Upper lobe of right lung (tissue), 1 donor: ENCODE data around the gene CTU1. TPM values are rescaled to one million over a fixed set of nuclear protein-coding genes. Genes with fewer than 3 reads are reported as not detected.

Source experiments
- ATAC-seq: fragments of 200-7000 bp; cut with Tn5 transposase; one replicate; pipeline ENCODE4 v1.9.1; 2020; ENCODE audit warnings: mild to moderate bottlenecking, moderate library complexity
- DNase-seq: peaks from one replicate; pipeline ENCODE4 v3.0.0-alpha.2; 2020
- H3K27ac ChIP-seq: fragments of 200-600 bp; one replicate; pipeline ENCODE4 v1.8.0; 2022
- H3K27me3 ChIP-seq: fragments of 200-600 bp; one replicate; pipeline ENCODE4 v1.8.0; 2022; ENCODE audit warnings: mild to moderate bottlenecking
- H3K36me3 ChIP-seq: fragments of 200-600 bp; one replicate; pipeline ENCODE4 v1.8.0; 2022
- H3K4me1 ChIP-seq: fragments of 200-600 bp; one replicate; pipeline ENCODE4 v1.8.0; 2022
- H3K4me3 ChIP-seq: fragments of 200-600 bp; one replicate; pipeline ENCODE4 v1.8.0; 2022; ENCODE audit warnings: mild to moderate bottlenecking
- H3K9me3 ChIP-seq: fragments of 200-600 bp; one replicate; pipeline ENCODE4 v1.8.0; 2022
- intact Hi-C: fragments of 100-400 bp; cut with DNase I; formaldehyde crosslinking; loops from one replicate; pipeline ENCODE4 v1.11.0; 2022
- total RNA-seq: library from RNA; stranded (reverse); fragmentation: NEBNext Ultra II Directional; extraction: Animal tissue kit (Norgen Biotek cat#: 25700); gene quantifications from one replicate; pipeline ENCODE4 v1.2.1, GENCODE V29; 2021
- TF ChIP-seq, protein P1 (sequence below): fragments of 200-600 bp; IDR thresholded peaks from one replicate; pipeline ENCODE4 v1.8.0; 2022; ENCODE audit warnings: antibody characterized with exemption
- donor health status: DM: no; HTN: yes; CAD: no; lungs with severe emphysema.

CTU1 gene
- total RNA-seq, 1 donor from 2014 or later = 8.5 TPM

DNA sequence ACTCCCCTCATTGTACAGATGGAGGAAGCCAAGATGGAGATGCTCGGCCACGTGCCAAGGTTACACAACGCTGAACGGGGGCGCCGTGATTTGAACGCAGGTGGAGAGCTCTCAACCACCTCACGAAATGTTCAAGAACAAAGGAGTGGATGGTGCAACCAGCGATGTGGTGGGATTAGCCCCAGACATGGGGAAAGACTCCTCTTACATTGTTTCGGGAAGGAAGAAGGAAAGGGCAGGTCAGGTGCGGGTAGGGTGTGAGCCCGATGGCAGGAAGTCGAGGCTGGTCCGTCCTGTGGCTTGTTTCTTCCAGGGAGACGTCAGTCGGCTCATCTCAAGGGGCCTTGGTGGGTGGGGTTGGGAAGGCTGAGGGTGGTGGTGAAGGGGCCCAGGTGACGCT lies 18.4 kb downstream of the CTU1 start:
- H3K9me3 ChIP-seq = no peaks in the 10 kb centered on the region
- H3K27me3 ChIP-seq = no peaks in the 10 kb centered on the region
- peak; percentile 56 for ATAC-seq
- H3K36me3 ChIP-seq = no peaks in the 10 kb centered on the region
- TF ChIP-seq, protein P1, sequence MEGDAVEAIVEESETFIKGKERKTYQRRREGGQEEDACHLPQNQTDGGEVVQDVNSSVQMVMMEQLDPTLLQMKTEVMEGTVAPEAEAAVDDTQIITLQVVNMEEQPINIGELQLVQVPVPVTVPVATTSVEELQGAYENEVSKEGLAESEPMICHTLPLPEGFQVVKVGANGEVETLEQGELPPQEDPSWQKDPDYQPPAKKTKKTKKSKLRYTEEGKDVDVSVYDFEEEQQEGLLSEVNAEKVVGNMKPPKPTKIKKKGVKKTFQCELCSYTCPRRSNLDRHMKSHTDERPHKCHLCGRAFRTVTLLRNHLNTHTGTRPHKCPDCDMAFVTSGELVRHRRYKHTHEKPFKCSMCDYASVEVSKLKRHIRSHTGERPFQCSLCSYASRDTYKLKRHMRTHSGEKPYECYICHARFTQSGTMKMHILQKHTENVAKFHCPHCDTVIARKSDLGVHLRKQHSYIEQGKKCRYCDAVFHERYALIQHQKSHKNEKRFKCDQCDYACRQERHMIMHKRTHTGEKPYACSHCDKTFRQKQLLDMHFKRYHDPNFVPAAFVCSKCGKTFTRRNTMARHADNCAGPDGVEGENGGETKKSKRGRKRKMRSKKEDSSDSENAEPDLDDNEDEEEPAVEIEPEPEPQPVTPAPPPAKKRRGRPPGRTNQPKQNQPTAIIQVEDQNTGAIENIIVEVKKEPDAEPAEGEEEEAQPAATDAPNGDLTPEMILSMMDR = no peak
- H3K27ac ChIP-seq = no peak overlapping the region
- no peak overlapping the region for H3K4me3 ChIP-seq
- intact Hi-C loops = no loop called here
- DNase-seq = peak; percentile 84
- H3K4me1 ChIP-seq = no peaks in the 10 kb centered on the region

DNA sequence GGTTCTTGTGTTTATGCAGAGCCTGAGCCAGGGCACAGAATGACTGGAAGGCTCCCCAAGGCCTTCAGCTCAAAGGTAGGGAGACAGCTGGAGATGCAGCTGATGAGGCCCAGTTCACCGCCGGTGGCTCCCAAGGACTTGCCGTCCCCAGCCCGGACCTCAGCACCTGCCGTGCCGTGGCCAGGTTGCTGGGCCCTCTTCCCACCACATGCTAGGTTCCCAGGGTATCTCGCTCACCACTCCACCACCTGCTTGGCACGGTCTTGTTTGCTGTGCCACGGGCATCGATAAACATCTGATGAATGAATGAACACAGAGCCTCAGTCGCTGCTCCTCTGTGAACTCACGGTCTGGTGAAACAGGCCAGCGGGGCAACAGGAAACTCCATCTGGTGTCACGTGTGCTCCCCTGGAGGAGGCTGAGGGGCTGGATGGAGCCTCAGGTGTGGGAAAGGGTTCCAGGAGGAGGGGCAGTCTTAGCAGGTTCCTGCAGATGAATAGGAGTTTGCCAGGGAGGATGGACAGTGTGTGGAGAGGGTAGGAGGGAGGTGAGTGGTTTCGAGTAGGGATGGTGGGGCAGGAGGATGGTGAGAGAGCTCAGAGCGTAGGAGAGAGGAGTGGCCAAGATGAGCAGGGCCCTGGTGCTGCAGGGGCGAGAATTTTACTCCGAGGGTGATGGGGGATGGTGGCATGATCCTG lies 21.9 kb downstream of the CTU1 start:
- H3K36me3 ChIP-seq = no peaks in the 10 kb centered on the region
- no peak overlapping the region for H3K4me3 ChIP-seq
- H3K9me3 ChIP-seq = no peaks in the 10 kb centered on the region
- no peaks in the 10 kb centered on the region for H3K4me1 ChIP-seq
- ATAC-seq = no peak
- TF ChIP-seq, protein P1 = no peak
- no peak overlapping the region for H3K27ac ChIP-seq
- H3K27me3 ChIP-seq = peaks cover 6% of the 10 kb centered on the region
- intact Hi-C loops = no loop called here
- DNase-seq = peak; percentile 46

DNA sequence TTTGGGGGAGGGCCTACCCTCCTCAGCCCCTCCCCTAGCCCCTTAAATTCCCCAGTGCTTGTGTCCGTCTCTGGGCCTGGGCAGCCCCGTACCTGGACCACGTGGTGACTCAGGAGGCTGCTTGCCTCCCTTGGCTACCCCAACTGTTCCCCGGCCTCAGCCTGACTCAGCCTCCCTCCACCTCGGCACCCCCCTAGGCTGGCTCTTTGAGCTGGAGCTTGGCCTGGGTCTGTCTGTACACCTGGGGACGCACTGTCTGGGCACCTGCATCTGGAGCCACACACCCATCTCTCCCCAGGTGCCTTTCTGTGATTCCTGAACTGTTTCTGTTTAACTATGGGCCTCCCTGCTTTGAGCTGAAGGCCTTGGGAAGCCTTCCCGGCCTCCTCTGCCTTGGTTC lies 23.7 kb downstream of the CTU1 start:
- ATAC-seq (no peak), DNase-seq (peak; percentile 50)
- Histone ChIP-seq H3K36me3 (no peaks in the 10 kb centered on the region), H3K9me3 (no peaks in the 10 kb centered on the region), H3K27me3 (peaks cover 6% of the 10 kb centered on the region), H3K4me3 (no peak overlapping the region), H3K4me1 (no peaks in the 10 kb centered on the region), H3K27ac (no peak overlapping the region)
- TF ChIP-seq, protein P1 = no peak
- intact Hi-C loops = no loop called here

DNA sequence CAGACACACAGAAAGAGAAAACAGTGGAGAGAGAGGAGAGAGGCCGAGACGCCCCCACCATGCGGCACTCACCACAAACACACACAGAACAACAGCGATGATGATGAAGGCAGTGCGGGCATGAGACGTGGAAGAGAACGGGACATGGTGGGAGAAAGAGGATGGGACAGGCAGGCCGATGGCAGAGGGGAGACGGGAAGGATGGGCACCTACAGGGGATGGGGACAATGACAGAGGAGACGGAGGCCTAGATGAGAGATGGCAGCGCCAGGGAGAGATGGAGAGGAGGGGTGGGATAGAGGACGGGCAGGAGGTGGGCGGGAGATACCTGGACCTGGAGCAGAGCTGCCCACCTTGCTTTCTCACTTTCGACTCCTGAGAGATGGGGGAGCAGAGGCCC lies 24.4 kb downstream of the CTU1 start:
- TF ChIP-seq, protein P1 = no peak
- H3K36me3 ChIP-seq = no peaks in the 10 kb centered on the region
- peak; percentile 54 for DNase-seq
- ATAC-seq = no peak
- no peak overlapping the region for H3K27ac ChIP-seq
- peaks cover 6% of the 10 kb centered on the region for H3K27me3 ChIP-seq
- H3K4me1 ChIP-seq = no peaks in the 10 kb centered on the region
- no peaks in the 10 kb centered on the region for H3K9me3 ChIP-seq
- intact Hi-C loops = no loop called here
- H3K4me3 ChIP-seq = no peak overlapping the region

DNA sequence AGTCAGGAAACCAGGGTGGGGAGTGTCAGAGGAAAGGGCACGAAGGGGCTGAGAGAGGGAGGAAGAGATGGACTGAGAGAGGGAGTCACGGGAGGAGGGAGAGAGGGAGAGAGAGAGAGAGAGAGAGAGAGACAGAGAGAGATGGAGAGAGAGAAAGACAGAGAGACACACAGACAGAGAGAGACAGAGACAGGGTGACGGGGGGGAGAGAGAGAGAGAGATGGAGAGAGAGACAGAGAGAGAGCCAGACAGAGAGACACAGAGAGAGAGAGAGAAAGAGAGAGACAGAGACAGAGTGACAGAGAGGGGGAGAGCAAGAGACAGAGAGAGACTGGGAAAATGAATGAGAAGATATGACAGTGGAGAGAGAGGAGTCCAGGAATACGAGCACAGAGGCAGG lies 25.0 kb downstream of the CTU1 start:
- TF ChIP-seq, protein P1 = no peak
- DNase-seq (no peak), ATAC-seq (no peak)
- intact Hi-C loops = no loop called here
- no peak overlapping the region for H3K4me3 ChIP-seq
- H3K27me3 ChIP-seq = peaks cover 6% of the 10 kb centered on the region
- H3K9me3 ChIP-seq = no peaks in the 10 kb centered on the region
- H3K4me1 ChIP-seq = no peaks in the 10 kb centered on the region
- no peak overlapping the region for H3K27ac ChIP-seq
- H3K36me3 ChIP-seq = no peaks in the 10 kb centered on the region

DNA sequence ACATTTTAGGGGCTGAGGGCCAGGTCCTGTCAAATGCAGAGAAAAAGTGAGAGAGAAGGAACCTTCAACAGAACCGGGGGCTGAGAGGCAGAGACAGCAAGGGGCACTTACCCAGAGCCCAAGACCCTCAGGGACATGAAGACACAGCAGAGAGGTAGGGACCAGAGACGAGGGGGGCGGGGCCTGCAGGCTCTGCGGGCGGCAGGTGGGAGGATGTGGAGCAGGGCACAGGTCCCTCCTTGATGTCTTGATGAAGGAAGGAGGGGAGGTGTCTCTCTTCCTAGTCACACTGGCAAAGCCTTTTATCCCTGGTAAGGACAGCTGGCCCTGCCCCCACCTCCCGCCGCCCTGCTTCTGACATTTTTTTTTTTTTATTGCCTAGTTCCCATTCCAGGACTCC lies 25.6 kb downstream of the CTU1 start, which contains the start of gene KLK14:
Gene KLK14 (minus strand): TSS at position 277 of the 400 bp plus-strand sequence. CDS start 273 bp downstream, at position 4.
- TF ChIP-seq, protein P1 = no peak
- ATAC-seq (no peak), DNase-seq (no peak)
- H3K4me3 ChIP-seq = no peak within 1 kb of the TSS
- H3K36me3 ChIP-seq = no peaks in the 10 kb centered on the region
- H3K27ac ChIP-seq = no peak within 1 kb of the TSS
- H3K4me1 ChIP-seq = no peaks in the 10 kb centered on the region
- intact Hi-C loops = no loop called here
- no peaks in the 10 kb centered on the region for H3K9me3 ChIP-seq
- peaks cover 6% of the 10 kb centered on the region for H3K27me3 ChIP-seq
